ENCODE data around the gene MAP3K21. TPM values are rescaled to one million over a fixed set of nuclear protein-coding genes. Genes with fewer than 3 reads are reported as not detected.

The MAP3K21 gene
- total RNA-seq, 3 donors from 2014 or later = 1.0 to 1.1 (median 1.0) TPM

DNA sequence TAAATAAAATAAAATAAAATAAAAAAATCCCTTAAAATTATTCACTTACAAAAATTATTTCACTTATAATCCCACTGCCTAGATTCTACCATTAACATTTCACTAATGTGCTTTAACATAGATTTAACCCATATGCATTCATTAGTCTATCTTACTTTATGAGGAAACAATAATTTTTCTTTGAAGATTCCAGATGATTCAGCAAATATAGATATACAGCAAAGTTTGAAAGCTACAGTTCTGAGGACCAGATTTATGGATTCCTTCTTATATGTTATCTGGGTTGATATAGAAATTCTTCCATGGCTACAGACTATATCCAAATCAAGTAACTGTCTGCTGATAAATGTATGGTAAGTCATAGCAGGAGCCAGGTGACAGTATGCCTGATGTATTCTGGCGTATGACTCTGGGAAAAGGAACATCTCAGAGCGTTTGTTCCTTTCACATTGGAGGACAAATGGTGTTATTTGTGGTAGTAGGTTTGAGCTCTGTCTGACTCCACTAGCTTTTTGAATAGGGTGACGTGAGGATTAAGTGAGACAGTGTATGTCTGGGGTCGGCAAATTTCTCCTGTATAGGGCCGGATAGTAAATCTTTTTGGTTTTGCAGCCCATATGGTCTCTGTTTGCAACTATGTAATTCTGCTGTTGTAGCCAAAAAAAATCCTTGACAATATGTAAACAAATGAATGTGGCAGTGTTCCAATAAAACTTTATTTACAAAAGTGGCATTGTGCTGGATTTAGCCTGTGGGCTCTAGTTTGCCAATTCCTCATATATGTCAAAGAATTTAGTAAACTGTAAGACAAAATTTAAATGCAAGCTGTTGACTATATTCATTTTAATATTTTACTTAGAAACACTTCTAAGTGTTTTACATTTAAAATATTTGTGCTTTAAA lies 9.3 kb downstream of the MAP3K21 start:
- DNase-seq = no peak
- no peak overlapping the region for H3K4me3 Mint-ChIP-seq
- H3K27me3 Mint-ChIP-seq (ENCODE audit: low read depth) = peaks cover 31% of the 10 kb centered on the region
- ATAC-seq = no peak
- no peaks in the 10 kb centered on the region for H3K9me3 Mint-ChIP-seq
- no peaks in the 10 kb centered on the region for H3K36me3 Mint-ChIP-seq (ENCODE audit: insufficient read depth)
- no peaks in the 10 kb centered on the region for H3K4me1 Mint-ChIP-seq (ENCODE audit: low read depth)

DNA sequence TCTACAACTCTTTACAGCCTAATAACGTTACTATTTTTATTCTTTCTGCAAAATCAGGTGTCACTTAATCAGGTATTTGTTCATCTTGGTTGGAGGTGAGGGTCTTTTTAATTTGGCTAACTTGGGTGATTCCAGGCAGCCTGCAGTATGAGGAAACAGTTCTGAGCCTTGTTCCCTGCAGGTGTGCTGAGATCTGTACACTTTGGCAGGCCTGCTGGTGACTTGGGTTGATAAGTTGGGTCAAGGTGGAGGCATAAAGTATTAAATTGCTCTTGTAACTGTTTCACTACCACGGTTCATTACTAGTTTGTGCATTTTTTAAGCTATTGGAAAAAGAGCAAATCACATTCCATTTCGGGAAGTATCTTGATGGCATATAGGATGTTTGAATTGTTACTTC lies 10.0 kb downstream of the MAP3K21 start:
- Mint-ChIP-seq H3K36me3 (ENCODE audit: insufficient read depth) (no peaks in the 10 kb centered on the region), H3K4me3 (no peak overlapping the region), H3K4me1 (ENCODE audit: low read depth) (no peaks in the 10 kb centered on the region), H3K27me3 (ENCODE audit: low read depth) (peaks cover 34% of the 10 kb centered on the region), H3K9me3 (no peaks in the 10 kb centered on the region)
- DNase-seq (no peak), ATAC-seq (no peak)

DNA sequence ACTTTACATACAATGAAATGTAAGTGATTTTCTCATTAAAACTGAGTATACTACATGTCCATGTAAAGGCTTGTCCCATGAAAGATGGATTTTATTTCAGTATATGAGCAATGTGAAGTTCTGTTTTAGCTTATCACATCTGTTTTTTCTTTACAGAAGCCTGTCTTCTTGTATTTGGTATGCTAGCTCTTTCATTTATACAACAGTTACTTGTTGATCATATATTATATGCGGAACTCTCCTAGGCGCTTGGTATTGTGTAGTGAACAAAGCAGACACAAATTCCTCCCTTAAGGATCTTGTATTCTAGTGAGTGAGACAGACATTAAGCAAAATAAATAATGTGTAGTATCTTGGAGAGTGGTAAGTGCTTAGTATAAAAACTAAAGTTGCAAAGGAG lies 10.6 kb downstream of the MAP3K21 start:
- no peaks in the 10 kb centered on the region for H3K9me3 Mint-ChIP-seq
- peaks cover 36% of the 10 kb centered on the region for H3K27me3 Mint-ChIP-seq (ENCODE audit: low read depth)
- H3K4me3 Mint-ChIP-seq = no peak overlapping the region
- DNase-seq (no peak), ATAC-seq (no peak)
- no peaks in the 10 kb centered on the region for H3K4me1 Mint-ChIP-seq (ENCODE audit: low read depth)
- H3K36me3 Mint-ChIP-seq (ENCODE audit: insufficient read depth) = no peaks in the 10 kb centered on the region

DNA sequence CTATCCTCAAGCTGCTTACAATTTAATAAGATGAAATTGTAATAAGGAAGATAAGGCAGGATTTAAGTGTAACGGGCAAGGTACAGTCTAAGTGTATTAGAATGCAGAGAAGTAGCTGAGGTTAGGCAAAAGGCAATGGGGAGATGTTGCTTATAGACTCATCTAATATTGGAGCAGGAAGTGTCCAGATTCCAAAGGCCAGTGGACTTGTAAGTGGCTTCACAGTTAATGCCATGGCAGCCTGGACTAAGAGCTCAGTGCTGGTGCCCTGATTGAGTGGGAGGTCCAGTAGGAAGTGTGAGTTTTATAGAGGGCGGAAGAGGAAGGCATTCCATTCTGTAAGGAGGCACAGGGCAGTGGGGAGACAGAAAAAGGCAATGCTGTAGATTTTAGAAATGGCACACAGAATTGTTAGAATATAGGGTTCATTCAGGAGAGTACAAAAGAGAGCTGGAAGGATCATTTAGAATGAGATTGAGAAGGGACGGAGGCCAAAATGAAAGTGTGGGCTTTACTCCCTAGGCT lies 12.6 kb downstream of the MAP3K21 start:
- ATAC-seq = no peak
- Mint-ChIP-seq H3K4me1 (ENCODE audit: low read depth) (no peaks in the 10 kb centered on the region), H3K9me3 (no peaks in the 10 kb centered on the region), H3K4me3 (no peak overlapping the region), H3K36me3 (ENCODE audit: insufficient read depth) (no peaks in the 10 kb centered on the region), H3K27me3 (ENCODE audit: low read depth) (peaks cover 38% of the 10 kb centered on the region)
- no peak for DNase-seq

DNA sequence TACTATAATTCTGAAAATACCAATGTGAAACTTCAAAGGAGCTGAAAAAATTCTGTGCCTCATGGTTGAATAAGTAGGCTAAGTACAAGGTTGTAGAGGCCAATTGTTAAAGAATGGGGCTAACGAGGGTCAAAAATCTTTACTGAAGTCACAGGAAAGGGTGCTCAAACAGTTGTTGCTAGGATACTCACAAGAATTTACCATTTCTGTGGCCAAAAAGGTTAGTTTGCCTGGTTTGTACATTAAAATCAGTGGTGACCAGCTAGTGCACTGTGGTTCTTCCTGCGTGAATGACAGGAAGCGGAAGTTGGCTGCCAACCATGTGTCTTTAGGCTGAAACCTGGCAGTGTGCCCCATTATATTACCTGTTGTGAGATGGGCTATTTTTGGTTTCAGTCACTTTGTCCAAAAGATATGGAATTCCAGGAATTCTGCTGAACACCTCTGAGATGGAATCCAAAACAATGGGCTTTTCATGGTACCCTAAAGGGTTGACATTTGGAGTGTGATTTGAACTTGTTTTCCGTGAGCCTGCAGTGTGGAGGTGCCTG lies 13.5 kb downstream of the MAP3K21 start:
- Mint-ChIP-seq H3K4me1 (ENCODE audit: low read depth) (no peaks in the 10 kb centered on the region), H3K9me3 (no peaks in the 10 kb centered on the region), H3K36me3 (ENCODE audit: insufficient read depth) (no peaks in the 10 kb centered on the region), H3K27me3 (ENCODE audit: low read depth) (peaks cover 38% of the 10 kb centered on the region), H3K4me3 (no peak overlapping the region)
- ATAC-seq (no peak), DNase-seq (no peak)

DNA sequence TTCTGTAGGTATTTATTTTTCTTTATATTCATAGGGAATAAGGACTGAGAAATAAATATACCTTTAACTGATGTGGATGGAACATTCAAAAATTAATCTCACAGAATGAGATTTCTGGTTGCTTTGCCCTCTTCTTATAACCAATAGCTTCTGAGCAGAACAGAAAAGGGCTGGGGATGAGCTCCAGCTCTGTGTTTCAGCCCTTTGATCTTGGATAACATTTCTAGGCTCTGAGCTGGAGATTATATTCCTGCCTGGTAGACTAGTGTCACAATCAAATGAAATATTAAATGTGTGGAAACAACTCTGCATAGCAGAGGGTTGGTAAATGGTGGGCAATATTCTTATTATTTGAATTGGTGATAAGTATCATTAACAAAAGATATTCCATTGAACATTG lies 14.6 kb downstream of the MAP3K21 start:
- H3K27me3 Mint-ChIP-seq (ENCODE audit: low read depth) = peaks cover 32% of the 10 kb centered on the region
- no peaks in the 10 kb centered on the region for H3K9me3 Mint-ChIP-seq
- H3K4me3 Mint-ChIP-seq = no peak overlapping the region
- no peak for DNase-seq
- no peak for ATAC-seq
- no peaks in the 10 kb centered on the region for H3K4me1 Mint-ChIP-seq (ENCODE audit: low read depth)
- no peaks in the 10 kb centered on the region for H3K36me3 Mint-ChIP-seq (ENCODE audit: insufficient read depth)

DNA sequence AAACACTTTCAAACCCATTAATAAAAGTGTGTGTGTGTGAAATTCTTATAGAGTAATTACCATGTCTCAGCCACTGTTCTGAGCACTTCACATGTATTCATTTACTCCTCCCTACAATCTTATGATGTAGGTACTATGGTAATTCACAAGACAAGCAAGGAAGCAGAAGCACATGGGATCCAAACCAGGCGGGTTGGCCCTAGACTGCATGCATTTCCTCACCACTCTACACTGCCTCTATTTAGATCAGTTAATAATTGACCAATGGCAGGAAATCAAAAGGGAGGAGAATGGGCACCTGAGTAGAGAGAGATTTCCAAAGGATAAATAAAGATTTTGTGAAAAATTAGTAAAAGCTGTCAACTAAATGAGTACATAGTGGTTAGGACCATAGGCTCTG lies 15.7 kb downstream of the MAP3K21 start:
- DNase-seq (no peak), ATAC-seq (no peak)
- H3K9me3 Mint-ChIP-seq = no peaks in the 10 kb centered on the region
- H3K36me3 Mint-ChIP-seq (ENCODE audit: insufficient read depth) = no peaks in the 10 kb centered on the region
- no peaks in the 10 kb centered on the region for H3K4me1 Mint-ChIP-seq (ENCODE audit: low read depth)
- H3K4me3 Mint-ChIP-seq = no peak overlapping the region
- peaks cover 28% of the 10 kb centered on the region for H3K27me3 Mint-ChIP-seq (ENCODE audit: low read depth)

DNA sequence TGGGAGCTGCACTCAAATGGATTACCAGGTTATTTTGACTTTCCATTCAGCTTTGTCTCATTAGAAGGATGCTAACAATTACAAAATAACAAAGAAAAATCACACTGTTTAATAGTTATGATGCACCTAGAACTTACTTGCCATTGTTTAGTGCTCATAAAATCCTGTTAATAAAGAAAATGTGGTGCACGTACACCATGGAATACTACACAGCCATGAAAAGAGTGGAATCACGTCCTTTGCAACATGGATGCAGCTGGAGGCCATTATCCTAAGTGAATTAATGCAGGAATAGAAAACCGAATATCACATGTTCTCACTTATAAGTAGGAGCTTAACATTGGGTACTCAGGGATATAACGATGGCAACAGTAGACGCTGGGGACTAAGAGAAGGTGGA lies 19.8 kb downstream of the MAP3K21 start:
- peaks cover 8% of the 10 kb centered on the region for H3K27me3 Mint-ChIP-seq (ENCODE audit: low read depth)
- no peak for ATAC-seq

DNA sequence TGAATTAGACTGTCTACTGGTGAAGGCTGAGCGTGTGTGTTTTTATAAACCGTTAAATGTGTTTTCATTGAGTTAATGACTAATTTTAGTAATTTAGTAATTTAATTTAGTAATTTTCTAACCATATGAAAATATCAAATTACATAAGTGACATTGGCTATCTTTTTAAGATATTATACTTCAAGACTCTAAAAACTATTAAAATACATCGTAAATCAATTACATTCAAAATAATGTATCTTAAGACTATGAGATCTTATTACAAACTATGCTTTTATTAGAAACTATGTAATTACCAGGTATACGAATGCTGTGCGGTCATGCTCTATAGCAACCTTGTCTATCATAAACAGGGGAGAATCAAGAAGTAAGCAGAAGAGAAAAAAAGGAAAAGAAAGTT lies 21.6 kb downstream of the MAP3K21 start:
- Mint-ChIP-seq H3K9me3 (no peaks in the 10 kb centered on the region), H3K36me3 (ENCODE audit: insufficient read depth) (no peaks in the 10 kb centered on the region), H3K4me3 (no peak overlapping the region), H3K27me3 (ENCODE audit: low read depth) (peaks cover under 1% of the 10 kb centered on the region), H3K4me1 (ENCODE audit: low read depth) (no peaks in the 10 kb centered on the region)
- DNase-seq (no peak), ATAC-seq (no peak)

More for the DNA sequence above, 19.8 kb downstream of the MAP3K21 start:
- no peaks in the 10 kb centered on the region for H3K36me3 Mint-ChIP-seq (ENCODE audit: insufficient read depth)
- H3K4me3 Mint-ChIP-seq = no peak overlapping the region
- H3K9me3 Mint-ChIP-seq = no peaks in the 10 kb centered on the region
- H3K4me1 Mint-ChIP-seq (ENCODE audit: low read depth) = no peaks in the 10 kb centered on the region
- DNase-seq = no peak

DNA sequence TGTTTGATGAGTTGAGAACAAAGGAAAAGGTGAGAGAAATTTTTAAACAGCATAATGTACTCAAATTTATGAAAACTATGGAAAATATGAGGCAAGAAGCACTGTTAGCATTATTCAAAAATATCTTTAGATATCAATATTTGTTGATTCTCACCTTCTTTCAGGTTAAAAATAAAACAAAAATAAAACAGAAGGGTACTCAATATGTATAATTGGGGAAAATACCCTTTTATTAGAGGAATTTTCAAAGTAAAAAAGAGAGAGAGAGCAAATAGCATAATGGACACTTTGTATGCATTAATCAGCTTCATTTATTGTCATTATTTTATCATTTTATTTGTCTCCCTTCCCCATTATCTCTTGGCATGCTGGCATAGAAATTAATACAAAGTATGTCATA lies 27.5 kb downstream of the MAP3K21 start:
- Mint-ChIP-seq H3K36me3 (ENCODE audit: insufficient read depth) (peaks cover 3% of the 10 kb centered on the region), H3K9me3 (no peaks in the 10 kb centered on the region), H3K4me3 (no peak overlapping the region), H3K27me3 (ENCODE audit: low read depth) (no peaks in the 10 kb centered on the region), H3K4me1 (ENCODE audit: low read depth) (peaks cover 18% of the 10 kb centered on the region)
- no peak for ATAC-seq
- no peak for DNase-seq

DNA sequence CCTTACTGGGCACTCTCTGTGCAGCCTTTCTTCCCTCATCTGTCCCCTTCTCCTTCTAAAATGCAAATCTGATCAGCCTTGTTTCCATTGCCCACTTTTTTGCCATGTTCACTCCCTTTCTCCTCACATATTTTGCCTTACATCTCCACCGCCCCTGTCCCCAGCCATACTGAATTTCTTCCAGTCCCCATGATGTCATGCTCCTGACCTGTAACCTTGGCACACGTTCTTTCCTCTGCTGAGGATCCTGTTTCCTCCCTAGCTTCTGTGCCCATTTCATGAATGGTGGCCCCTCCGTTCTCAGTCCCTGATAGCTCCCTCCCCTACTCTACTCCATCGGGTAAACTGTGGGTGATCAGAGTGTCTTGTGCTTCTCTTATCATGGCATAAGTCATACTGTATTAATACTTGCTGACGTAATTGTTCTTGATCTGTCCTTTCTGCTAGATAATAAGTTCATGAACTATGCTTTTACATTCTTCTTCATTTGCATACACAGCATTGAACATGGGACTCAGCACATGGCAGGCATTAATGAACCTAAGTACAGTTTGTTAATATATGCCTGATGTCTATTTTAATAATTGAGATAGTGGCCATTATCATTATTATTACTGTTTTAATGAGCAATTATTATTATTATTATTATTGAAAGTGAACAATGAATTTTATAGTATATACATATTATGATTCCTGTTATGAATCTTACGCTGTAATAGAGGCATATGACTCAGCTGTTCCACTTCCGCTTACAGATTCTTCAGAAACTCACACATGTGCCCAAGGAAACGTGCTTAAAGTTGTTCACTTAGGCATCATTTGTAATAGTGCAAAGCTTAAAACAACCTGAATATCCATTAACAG lies 28.5 kb downstream of the MAP3K21 start:
- no peak for DNase-seq
- ATAC-seq = peak in 1 of 2 donors; percentile 43
- Mint-ChIP-seq H3K36me3 (ENCODE audit: insufficient read depth) (peaks cover 3% of the 10 kb centered on the region), H3K27me3 (ENCODE audit: low read depth) (no peaks in the 10 kb centered on the region), H3K4me3 (no peak overlapping the region), H3K9me3 (no peaks in the 10 kb centered on the region), H3K4me1 (ENCODE audit: low read depth) (peaks cover 18% of the 10 kb centered on the region)

DNA sequence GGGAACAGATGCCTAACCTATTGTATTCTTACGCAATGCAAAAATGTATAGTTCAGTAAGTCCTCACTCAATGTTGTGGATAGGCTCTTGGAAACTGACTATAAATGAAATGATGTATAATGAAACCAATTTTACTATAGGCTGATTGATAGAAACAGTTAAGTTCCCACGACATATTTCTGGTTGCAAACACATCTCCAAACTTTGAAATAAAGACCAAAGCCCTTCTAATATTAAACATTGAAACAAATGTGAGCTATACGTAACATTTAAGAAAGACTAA lies 29.1 kb downstream of the MAP3K21 start:
- Mint-ChIP-seq H3K36me3 (ENCODE audit: insufficient read depth) (peaks cover 3% of the 10 kb centered on the region), H3K27me3 (ENCODE audit: low read depth) (no peaks in the 10 kb centered on the region), H3K4me3 (no peak overlapping the region), H3K9me3 (no peaks in the 10 kb centered on the region), H3K4me1 (ENCODE audit: low read depth) (peaks cover 18% of the 10 kb centered on the region)
- ATAC-seq = no peak
- DNase-seq = no peak

DNA sequence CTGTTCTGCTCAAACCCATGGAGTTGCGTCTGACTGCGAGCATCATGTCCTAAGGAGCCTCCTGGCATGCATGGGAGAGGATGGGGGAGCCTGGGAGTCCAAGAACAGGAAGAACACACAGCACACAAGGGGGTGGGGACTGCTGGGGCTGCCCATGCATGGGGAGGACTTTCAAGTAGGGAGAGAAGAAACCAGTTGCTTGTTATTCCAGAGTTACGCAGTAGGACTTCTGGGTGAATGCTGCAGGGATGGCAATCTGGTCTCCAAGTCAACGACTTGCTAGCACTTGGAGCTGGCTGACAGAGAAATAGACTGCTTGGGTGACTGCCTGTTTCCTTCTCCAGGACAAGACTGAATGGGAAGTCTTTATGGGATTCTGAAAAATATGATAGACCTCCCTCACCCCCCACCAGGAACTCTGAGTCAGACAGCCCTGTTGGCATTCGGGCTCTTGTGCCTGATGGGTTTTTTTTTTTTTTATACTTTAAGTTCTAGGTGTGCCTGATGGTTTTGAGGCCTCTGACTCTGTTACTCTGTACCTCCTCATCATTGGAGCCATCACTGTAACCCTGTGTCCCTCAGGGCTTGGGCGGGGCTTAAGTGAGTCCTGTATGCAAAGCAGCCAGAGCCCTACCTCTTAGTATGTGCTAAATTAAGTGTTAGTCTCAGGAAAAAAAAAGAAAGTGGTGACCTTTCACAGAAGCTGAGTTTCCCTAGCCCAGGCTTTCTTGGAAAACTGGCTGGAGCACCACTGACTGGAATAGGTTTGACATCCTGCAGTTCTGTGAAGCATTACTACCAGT lies 30.3 kb downstream of the MAP3K21 start:
- H3K36me3 Mint-ChIP-seq (ENCODE audit: insufficient read depth) = peaks cover 3% of the 10 kb centered on the region
- H3K27me3 Mint-ChIP-seq (ENCODE audit: low read depth) = no peaks in the 10 kb centered on the region
- DNase-seq (no peak), ATAC-seq (peak in 1 of 2 donors; percentile 38)
- no peak overlapping the region for H3K4me3 Mint-ChIP-seq
- peaks cover 18% of the 10 kb centered on the region for H3K4me1 Mint-ChIP-seq (ENCODE audit: low read depth)
- no peaks in the 10 kb centered on the region for H3K9me3 Mint-ChIP-seq

DNA sequence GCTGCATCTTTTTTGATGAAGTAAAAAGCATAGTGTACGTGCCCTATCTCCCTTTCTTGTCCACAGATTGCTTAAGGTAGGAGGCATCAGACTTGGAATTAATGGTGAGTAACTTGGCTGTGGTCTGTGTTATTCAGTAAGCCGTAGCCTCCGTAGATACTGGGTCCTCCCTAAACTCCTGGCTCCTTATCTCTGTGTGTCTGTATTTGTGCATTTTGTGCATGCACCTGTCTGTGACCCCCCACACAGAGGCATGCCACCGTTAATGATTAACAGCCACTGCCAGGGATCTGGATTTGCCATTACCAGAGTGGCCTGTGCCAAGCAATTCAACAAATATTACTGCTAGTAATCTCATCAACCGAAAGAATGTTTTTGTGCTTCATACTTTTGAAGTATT lies 31.9 kb downstream of the MAP3K21 start:
- H3K27me3 Mint-ChIP-seq (ENCODE audit: low read depth) = no peaks in the 10 kb centered on the region
- no peaks in the 10 kb centered on the region for H3K9me3 Mint-ChIP-seq
- H3K36me3 Mint-ChIP-seq (ENCODE audit: insufficient read depth) = peaks cover 2% of the 10 kb centered on the region
- DNase-seq = no peak
- no peak overlapping the region for H3K4me3 Mint-ChIP-seq
- peaks cover 18% of the 10 kb centered on the region for H3K4me1 Mint-ChIP-seq (ENCODE audit: low read depth)
- no peak for ATAC-seq
